HG03159 (cell line): ENCODE data around the gene ASIC2.

ENCODE experiments used
- ATAC-seq: cut with Tn5 transposase; IDR thresholded peaks from one replicate; pipeline ENCODE4 v1.9.1; 2021; ENCODE audit warnings: mild to moderate bottlenecking, moderate library complexity; ENCODE audit not compliant: unreplicated experiment

The ASIC2 gene

DNA sequence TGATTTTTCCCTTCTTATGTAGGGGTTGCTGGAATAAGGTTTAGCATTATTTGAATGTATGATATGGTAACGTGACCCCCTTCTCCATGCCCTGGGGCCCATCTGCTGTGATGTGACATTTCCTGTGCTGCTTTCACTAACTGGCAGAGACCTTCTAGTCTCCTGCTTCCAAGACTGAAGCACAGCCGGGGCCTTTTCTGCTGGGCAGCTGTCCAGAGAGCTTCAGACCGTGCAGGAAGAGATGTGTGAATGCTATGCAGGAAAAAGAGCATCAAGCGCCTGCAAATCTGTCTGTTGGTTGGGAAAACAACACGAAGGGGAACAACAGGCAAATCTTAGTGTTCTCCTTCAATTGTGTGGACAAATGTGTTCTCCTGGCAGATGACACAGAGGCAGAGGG, 173.0 kb downstream of the ASIC2 start:
- no peak for ATAC-seq

DNA sequence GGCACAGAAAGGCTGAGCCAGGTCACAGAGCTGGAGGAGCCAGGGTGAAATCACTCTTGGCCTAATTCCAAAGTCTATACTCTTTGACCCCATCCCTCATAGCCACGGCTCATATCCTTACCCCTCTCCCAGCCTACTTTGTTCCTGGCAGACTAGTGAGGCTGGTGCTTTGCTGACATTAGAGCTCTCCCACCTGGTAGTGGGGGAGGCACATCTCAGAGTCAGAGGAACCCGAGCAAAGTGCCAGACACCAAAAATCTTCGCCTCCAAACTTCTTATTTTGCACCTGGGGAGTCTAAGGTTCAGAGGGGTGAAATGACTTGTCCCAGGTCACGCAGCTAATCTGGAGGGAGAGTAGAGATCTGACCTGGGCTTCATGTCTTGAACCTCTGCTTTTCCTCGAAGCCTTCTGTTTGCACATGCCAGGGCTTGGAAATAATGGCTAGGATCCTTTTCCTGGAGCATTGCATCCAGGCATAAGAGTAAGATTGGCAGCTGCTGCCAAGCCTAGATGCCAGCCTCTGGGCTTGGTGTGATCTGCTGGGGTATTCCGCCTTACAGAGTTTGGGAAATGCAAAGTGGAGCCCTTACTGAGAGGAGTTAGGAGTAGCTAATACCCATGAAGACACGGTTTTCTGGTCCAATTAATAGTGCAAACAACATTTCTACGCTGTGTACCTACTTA, 174.6 kb downstream of the ASIC2 start:
- ATAC-seq = no peak

DNA sequence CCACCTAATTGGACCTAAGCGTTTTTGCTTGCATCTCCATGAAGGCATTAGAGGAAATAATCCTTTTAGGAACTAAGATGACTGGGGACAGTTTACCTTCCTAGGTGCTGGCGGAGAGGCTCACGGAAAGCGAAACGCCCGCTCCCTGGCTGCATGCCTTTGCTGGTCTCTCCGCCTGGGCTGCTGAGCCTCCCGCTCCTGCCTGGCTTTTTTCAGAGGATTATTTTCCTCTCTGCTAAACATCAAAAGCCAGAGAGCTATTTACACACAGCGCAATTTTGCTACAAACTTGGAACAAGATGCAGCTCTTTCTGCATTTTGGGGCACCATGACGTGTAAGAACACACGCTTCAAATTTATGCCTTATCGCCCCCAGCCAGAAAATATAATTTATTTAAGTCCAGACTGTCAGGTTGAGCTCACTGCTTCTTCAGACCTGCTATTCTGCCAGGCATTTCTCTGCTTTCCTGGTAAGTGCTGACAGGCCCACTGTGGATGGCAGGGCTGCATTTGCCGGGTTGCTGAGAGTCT, 177.0 kb downstream of the ASIC2 start:
- ATAC-seq = no peak

DNA sequence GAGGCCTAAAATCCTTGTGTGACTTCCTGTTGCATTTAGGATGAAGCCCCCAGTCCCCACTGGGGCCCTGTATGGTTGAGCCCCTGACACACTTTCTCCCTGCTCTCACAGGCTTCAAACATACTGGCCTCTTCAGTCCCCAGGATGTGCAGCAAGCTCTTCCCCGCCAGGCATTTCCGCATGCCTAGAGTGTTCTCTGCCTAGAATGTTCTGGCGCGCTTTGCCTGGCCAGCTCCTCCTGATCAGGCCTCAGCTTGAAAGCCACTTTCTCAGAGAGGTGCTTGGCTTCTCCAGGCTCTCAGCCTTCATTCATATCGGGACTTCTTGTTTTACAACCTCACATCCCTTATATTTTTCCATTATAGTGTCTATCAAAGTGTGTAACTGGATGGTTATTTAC, 177.7 kb downstream of the ASIC2 start:
- ATAC-seq = no peak

DNA sequence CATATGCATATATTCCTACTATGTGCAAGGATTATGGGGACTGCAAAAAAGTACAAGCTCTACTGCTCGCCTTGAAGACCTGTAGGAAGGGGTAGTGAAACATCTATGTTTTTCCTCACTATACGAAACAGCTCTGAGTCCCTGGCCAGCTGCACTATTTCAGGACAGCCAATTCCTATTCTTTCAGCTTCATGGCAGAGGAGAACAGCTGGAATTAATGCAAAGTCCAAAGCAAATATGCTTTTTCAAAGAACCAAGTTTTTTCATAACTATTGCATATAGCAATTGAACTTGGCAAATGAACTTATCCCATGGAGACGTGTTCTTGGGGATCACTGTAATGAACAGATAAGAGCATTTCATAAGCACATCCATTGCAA, 179.1 kb downstream of the ASIC2 start:
- no peak for ATAC-seq

DNA sequence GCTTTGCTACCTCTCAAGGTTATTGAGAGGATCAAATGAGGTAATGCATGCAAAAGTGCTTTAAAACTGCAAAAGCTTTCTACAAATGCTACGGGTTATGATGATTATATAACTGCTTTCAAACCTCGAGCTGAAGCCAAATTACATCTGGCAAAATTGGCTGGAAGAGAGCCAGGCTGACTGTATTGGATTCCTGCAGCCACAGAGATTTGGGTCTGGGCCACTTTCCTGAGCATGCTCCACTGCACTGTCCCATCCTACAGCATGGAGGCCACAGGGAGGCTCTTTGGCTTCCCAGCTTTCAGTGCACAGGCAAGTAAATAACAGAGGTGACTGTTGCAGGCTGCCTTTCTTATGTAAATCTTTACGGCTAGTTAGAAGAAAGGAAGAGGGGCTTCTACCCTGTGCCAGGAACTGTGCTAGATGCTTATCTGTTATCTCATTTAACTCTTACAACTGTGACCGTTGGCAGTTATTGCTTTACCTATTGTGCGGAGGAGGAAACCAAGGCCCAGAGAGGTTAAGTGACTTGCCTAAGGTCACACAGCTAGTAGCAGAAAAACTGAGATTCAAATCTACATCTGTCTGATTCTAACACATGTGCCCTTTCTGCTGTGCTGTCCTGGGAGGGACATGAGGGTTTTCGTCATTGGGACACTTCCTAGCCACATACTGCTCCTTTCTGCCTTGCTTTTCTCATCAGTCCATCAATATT, 179.7 kb downstream of the ASIC2 start:
- no peak for ATAC-seq

DNA sequence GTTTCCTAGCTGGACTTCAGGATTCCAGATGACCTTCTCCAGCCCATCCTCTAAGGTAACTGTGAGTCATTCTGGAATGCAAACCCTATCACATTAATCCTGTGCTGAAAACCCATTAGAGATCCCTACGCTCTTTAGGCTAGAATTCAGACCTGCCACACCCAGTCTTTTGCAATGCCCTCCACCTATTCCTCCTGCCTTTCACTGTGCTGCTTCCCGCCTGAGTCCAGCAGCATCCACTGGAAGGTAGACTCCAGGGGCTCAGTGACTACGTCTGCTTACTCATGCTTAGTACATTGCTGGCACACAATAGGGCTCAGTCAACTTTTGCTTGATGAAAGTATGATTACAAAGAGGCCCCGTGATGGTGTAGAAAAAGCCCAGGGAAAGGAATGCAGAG, 180.3 kb downstream of the ASIC2 start:
- ATAC-seq = no peak

DNA sequence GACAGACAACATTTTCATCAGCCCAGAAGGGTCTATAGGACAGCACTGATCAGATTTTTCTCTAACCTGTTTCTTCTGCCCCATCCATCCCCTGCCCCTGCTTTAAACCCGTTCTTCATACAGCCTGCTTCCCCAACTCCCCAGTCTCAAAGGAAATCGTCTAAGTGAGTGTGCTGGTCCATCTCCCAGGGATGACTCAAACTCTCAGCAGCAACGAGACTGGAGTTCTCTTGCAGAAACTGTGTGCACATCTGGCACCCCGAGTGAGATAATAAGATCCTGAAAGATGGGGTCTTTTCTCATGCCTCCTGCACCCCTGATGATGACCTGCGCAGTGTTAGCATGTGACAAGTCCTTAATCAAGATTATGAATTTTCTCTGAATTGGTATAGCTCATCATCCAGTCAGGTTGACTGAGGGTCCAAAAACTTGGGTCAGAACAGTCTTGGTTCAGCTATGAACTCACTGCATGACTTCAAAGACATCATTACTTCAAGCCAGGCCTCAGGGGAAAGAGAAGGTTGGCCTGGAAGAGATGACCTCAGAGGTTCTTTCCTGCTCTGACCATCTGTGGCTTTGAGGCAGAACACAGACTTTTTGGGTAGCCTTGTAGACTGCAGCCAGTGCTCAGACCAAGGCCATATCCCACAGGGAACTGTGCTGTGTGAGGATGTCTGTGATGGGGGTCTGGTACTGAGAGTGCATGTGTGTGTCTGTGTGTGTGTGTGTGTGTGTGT, 183.6 kb downstream of the ASIC2 start:
- ATAC-seq = no peak

DNA sequence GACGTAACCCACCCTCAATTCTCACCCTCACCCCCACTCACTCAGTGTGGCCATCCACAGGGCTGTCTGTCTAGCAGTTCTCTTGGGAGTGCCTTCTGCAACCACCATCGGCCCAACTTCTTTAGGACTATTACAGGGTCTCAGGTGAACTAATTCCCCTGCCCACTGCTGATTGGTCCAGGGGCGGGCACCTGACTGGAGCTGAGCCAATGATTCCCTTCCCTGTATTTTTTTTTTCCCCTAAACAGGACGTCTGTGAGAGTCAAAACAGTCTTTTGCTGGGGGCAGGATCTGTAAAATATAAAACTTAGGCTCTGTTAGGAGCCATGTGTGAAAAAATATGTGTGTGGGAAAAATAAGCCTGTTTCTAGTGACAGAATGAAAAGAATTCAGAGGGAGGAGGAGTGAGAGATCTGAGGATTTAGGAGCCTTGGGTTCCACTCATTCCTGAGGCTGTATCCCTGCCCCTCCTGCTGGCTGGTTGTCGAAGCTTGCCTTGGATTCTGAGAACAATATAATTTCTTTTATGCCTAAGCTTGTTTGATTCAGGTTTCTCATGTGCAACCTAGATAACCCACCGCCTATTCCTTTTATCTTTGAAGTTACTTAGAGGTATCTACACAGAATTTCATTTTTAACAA, 186.4 kb downstream of the ASIC2 start:
- no peak for ATAC-seq

DNA sequence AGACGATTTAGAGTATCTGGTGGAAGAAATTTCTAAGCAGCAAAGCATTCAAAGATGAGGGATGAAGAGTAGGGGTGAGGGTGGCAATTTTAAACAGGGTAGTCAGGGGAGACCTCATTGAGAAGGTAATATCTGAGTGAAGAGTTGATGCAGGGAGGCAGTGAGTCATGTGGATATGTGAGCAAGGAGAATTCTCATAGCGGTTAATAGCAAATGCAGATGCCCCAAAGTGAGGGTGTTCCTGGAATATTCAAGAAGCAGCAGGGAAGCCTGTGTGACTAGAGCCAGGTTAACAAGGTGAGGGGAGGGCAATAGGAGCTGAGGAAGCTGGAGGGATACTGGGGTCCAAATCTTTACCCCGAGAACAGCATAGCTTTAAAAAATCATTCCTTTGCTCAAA, 187.2 kb downstream of the ASIC2 start:
- no peak for ATAC-seq

DNA sequence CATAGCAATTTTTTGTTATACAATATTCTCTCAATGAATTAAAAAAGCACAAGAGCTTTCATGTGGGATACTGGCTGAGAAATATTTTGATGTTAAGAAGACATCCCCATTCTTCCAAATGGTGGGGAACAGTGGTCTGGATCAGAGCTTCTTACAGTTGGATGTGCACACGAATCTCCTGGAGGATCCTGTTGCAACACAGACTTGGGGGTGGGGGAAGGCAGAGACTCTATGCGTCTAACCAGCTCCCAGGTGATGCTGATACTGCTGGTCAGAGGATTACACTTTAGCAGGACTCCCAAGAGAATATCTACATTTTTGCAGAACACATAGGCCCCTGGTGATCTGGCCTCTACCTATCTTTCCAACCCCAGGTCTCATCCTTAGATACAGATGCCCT, 193.2 kb downstream of the ASIC2 start:
- no peak for ATAC-seq

DNA sequence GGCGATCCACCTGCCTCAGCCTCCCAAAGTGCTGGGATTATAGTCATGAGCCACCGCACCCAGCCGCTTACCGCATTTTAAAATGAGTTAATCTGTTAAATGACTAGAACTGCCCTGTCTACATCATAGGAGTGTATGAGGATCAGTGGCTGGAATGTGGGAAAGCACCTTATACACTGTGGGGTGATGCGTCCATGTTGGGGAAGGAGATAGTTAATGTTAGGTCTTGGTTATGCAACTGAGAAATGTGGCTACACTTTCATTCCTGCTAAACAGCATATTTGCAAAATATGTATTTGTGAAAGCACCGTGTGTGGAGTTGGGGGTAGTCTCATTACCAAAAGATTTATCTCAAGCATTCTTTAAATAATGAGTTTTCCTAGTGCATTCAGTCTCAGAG, 193.8 kb downstream of the ASIC2 start:
- ATAC-seq = no peak

DNA sequence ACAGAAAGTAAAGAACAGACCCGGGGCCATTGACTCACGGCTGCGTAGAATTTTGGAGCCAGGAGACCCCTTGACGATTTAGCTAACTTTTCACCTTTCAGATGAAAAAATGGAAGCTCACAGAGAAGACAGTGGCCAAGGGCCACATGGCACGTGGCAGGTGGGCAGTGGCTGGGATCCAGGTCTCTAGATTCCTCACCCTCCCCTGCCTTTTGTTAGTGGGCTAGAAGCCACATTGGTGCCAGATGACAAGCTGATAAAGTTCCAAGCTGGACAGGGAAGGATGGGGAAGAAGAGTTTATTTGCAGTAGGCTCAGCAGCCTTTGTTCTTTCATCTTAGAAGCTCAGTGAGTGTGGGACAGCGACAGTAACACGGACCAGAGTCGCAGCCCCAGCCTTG, 195.7 kb downstream of the ASIC2 start:
- ATAC-seq = no peak

DNA sequence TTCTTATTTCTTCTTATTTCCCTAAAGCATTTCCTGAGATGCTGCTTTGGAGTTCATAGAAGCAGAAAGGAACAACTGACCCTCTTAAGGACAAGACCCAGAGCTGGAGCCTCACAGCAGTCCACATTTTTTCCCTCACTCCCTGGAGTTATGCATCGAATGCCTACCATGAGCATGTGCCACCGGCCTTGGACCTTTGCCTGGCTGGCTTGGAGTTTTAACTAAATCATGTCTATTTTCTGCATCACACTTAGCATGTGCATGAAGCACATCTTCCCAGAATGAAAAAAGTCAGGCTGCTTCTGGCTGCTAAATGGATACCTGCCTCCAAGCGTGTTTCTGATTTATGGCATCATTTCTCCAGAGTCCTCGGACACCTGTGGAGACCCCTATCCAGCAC, 196.9 kb downstream of the ASIC2 start:
- no peak for ATAC-seq

DNA sequence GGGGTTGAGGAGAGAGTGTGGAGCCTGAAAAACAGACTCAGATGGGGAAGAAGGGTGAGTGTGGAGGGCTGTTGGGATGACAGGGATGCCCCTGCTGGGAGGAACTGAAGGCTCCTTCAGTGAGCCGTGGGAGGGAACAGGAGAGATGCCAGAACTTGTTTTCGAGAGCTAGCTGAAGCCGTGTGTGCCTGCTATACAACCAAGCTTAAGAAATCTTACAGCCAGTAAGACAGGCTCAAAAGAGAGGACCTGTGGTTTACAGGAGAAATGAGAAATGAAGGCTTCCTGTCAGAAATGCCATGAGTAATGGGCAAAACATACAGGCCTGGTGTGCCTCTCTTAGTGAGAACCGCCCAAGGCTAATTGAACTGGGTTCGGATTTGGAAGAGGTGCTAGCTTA, 201.8 kb downstream of the ASIC2 start:
- no peak for ATAC-seq

DNA sequence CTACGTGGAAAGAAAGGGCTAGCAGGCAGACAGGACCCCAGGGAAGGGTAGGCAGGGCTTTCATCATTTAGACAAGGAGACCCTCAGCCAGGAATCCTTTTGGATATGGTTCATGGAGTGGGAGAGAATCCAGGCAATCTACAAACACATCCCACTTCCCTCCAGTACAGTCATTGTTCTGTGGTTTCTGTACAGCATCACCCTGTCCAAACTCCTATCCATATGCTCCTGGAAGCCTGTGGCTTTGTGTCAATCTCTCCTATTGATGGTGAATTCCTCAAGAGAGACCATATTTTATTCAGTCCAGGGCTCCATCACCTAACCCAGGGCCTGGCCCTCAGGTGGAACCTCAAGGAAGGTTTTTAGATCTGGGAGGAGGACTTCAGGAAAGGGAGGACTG, 202.3 kb downstream of the ASIC2 start:
- no peak for ATAC-seq

DNA sequence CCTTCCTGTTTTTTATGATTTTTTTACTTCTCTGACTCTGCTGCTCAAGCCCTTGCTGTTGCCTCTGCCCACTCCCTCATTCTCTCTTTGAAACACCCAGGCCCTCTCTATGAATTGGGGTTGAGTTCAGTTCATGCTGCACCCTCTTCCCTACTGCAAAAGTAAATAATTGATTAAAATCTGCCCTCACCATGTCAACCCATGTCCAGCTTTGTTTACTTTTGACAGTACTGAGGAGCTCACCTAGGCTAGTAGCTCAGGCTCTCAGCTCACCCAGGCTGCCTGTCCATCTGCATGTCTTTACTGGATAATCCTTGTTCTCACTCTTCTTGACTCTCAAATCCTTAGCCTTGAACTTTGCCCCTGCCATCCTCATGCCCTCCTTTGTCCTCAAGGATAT, 206.2 kb downstream of the ASIC2 start:
- no peak for ATAC-seq

DNA sequence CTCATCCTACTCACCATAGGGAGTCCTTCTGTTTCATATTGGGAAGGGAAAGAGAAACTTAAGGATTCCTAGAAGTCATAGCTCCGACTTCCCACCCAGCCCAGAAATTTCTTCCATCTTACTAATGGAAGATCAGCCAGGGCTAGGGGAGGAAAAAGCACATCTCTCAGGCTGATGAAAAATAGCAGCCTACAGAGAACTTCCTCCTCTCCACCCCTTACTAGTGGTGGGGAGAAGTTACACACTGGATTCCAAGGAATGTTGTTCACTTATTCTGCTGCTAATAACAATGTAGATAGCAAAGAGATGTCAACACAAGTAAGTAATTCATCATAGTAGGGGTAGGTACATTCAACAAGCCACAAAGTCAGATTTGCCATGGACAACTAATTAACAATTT, 207.1 kb downstream of the ASIC2 start:
- ATAC-seq = no peak

DNA sequence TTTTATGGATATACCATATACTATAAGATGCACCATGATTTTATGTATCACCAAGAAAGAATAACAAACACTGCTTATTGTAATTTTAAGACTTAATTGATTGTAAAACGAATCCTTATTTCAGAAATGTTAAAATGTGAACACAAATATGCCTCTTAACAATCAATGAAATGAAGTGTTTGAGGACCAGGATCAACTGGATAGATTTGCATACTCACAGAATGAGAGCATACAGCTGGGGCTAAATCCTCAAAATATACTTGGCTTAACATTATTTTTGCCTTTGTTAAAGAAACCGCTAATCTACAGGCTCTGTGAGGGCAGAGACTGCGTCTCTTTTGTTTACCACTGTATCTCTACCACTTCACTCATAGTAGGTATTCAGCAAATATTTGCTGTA, 207.8 kb downstream of the ASIC2 start:
- ATAC-seq = no peak

DNA sequence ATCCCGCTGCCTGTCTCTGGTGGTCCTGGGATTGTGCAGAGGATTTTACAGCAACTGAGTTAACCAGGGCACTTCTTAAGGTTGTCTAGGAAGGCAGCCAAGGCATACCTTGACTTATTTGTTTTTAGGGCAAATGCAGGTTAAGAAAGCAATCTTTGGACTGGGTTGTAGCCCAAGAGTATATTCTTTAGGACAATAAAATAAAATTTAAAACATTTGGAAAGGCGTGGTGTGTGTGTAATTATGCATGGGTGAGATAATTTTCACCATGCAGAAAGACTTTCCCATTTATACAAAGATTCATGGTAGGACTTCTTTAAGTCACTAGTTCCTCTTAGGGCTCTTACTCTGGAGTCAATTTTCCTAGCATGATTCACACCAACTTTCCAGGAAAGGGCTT, 208.3 kb downstream of the ASIC2 start:
- no peak for ATAC-seq

DNA sequence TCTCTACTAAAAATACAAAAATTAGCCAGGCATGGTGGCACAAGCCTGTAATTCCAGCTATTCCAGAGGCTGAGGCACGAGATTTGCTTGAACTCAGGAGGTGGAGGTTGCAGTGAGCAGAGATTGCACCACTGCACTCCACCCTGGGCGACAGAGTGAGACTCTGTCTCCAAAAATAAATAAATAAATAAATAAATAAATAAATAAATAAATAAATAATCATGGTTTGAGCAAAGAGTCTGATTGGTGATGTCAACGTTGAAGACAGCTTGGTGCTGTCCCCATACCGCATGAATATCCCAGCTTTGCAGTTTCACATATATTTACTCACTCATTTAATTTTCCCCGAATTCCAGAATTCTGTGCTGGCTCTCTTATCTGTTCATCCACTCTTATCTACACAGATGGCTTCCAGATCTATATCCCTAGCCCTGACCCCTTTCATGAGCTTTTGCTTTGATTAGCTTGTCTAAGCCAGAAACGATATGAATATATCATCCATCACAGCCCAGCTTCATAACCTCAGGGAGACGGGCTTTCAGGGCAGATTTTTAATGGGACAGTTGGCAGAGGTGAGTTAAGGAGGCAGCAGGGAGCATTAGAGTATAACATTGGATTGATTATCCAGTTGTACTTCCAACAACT, 210.4 kb downstream of the ASIC2 start:
- ATAC-seq = no peak
